ENCODE measurements around the gene ADIG.
"Not testable (repeated sequence)": the region's sequence is repeated elsewhere in the genome, so short reads cannot be mapped to it uniquely, and the experiment has no call there.

Gene ADIG

DNA sequence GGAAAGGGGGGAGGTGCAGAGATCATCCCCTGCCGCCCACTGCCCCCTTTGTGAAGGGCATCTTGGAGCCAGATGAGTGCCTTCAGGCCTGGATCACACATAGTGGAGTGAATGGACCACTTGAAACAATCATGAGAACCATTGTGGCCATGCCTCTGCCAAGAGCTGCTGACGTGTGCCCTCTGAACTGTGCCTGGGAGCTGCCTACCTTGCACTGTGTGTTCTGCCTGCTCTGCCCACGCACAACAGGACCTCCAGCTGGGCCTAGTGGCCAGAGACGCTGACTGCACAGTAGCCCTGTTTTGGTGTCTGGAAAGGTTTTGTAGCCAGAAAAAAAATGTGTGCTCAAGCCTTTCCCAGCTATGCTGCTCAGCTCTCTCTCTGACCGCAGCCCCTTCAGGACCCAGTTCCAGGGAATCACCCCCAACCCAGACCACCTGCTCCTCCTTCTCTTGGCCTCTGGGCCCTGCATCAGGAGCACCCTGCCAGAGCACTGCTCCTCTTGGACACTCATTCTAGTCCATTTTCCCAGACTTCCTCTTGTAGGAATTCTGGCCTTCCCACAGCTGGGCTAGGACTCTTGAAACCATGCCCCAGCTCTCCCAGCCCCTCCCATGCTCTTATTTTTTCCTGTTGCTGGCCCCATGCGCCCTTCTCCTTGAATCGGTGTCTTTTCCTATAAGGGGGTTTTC, 1.6 kb upstream of the ADIG start:
- DNase-seq, result no peak

DNA sequence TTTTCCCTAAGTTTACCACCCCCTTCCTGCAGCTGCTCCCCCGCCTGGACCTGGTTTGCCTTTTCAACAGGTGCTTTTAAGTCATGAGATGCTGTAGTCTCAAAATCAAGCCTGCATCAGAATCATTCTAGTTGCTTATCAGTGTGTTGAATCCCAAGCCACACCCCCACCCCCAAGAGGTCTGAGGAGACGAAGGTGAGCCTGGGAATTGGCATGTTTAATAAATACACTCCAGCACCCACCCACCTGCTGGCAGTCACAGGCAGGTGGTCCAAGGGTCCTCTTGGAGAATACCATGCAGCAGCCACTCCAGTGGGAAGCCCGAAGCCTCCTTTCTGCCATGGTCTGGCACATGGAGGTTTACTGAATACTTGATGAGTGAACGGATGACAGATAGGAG, 1.1 kb upstream of the ADIG start:
- no peak for DNase-seq

- DNase-seq, result no peak
Observed at GRCh38 chr20:38581830-38582358, 897 bp downstream of the ADIG start.

GRCh38 chr20:38583306-38583705, 2.3 kb downstream of the ADIG start:
- no peak for DNase-seq

DNA sequence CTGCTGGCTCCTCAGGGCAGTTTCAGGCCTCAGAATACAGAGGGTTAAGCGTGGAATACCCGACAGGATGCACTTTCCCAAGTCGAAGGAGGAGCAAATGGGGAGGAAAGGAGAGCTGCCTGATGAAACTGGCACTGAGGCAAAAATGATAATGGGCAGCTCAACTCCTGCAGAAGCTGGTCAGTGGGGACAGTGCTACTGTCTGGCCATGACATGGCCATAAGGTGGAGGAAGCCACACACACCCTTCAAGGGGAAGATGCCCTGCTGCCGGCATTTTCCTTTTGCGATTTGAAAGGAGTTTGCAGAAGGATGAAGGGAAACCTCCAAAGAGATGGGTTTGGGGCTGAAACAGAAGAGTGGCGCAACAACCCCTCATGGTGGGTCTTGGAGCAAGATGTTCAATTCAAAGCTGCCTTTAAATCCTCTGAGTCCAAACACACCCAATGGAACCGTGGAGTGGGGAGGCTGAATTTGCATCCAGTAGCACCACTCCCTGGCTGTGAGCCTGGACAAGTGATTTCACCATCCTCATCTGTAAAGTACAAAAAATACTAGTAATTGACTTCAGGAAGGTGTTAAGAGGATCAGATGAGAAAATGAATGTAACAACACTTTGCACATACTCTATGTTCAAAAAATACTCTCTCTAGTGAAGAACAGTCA, 3.2 kb downstream of the ADIG start:
- DNase-seq, result no peak

DNA sequence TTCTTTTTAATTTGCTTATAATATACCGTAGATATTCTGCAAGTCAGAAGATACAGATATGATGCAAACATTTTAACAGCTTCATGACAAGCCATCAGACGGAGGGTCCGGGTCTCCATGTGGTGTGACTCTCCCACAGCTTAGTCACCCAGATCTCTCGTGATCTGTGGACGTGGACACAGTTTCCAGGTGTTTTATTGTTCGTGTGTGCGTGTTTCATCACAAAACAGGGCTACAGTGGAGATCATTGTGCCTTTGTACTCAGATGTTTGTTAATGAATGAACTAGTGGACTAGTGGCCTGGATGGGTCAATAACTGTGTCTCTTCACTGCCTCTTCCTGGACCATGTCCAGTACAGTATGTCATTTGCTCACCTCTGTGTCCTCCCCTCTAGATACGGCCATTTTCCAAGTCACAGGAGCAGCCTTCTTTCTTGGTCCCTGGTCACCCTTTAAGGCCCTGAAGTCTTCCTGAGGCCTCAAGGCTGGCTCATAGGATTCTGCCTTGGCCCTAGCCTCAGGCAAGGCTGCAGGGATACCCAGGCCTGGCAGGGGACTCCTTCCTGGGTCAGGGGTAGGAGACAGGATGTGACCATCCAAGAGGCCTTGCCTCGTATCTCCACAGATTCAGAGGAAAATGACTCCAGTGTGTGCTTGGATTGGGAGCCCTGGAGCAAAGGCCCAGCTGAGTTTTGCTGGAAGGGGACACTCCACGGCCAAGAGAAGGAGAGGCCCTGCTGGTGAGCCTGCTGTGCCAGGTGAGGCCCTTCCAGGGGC, 4.6 kb downstream of the ADIG start:
- no peak for DNase-seq

- no peak for DNase-seq
Observed at GRCh38 chr20:38586181-38586525, 5.2 kb downstream of the ADIG start.

DNA sequence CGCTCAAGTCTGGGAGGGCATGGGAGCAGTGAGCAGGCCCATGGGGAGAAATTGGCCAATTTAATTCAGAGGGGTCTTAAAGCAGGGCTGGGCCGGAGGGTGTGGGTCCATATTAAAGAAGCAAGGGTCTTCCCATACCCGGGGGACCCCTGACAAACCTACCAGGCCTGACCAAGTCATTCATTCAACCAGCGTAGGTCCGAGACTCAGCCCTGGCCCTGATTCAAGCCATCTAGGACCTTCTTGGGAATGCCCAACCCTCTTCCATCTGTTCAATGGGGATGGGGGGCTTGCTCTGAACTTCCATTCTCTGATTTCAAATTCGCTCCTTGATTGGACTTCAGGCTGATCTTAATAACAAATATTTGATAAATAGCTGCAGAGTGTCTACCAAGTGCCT, 7.3 kb downstream of the ADIG start:
- no peak for DNase-seq

- DNase-seq, result no peak
Observed at GRCh38 chr20:38589351-38589750, 8.4 kb downstream of the ADIG start.

DNA sequence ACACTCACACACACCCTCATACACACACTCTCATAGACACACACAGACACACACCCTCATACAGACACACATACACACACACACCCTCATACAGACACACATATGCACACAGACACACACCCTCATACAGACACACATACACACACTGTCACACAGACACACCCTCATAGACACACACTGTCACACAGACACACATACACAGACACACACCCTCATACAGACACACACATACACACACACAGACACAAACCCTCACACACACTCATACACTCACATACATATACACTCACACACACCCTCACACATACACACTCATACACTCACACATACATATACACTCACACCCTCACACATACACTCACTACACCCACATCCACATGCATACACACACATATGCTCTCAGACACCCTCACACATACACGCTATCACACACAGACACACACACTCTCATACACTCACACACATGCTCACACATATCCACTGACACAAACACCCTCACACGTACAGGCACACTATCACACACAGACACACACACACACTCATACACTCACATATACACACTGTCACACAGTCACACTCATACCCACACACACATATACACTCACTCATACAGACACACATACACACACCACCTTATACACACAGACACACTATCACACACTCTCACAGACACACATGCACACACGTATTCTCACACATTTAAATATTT, 9.1 kb downstream of the ADIG start:
- no peak for DNase-seq

DNA sequence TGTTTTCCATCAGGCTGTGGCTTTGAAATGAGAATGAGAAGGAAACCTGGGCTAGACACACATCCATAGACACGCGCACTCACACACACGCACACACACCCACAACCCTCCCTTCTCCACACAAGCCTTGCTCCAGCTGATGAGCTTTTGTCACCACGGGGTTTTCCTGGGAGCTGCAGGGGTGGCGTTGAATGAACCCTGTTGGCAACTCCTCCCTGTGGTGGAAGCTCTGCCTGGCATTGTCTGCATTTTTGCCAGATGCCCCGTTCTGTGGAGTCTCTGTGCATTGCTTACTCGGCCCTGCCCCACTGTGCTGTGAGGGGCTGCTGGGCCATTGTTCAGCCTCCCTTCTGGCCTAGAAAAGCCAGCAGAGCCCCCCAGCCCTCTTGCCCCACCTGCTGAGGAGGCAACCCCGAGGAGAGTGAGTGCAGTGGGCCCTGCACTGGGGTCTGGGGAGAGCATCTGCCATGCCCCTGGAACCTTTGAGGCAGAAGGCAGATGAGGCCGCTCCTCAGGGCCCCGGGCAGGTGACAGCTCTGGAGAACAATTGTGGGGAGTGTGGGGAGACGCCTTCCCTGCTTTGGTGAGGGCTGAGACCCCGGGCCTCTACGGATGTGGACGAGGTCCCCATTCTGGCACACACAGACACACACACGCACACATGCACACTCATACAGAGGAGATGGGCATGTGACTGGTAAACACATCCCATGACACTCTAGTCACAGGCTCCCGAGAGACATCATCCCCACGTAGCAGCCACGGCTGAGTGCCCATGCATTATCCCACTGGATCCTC, 9.9 kb downstream of the ADIG start:
- no peak for DNase-seq

DNA sequence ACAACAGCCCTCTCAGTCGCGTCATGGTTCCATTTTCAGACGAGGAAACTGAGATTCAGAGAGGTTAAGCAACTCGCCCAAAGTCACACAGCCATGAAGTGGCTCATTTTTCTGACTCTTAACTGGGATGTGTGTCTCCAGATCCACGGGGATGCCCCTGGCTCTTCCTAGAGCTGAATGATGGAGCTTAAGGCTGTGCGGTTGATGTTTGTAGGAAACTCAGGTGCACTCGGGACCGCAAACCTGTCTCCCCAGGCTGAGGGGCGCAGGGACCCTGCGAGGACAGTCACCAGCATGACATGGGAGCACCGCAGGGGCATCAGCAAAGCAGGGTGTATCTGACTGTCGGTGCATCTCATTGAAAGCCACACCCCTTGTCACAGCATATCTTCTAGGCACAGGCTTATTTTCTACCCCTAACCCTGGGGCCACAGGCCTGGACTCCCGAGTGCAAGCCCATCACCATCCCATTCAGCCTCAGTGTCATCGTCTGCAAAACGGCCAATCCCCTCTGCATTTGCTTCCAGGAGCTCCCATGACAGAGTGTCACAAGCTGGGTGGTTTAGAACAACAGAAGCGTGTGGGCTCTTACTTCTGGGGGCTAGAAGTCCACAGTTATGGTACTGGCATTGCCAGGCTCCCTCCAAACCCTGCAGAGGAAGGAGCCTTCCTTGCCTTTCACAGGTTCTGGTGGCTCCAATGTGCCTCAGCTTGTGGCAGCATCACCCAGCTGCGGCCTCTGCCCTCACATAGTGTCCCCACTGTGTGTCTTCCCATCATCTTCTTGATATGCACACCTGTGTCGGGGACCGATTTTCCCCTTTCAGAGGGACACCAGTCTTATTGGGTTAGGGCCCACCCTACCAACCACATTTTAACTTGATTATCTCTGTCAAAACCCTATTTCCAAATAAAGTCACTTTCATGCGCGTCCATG, 10.7 kb downstream of the ADIG start:
- no peak for DNase-seq

DNA sequence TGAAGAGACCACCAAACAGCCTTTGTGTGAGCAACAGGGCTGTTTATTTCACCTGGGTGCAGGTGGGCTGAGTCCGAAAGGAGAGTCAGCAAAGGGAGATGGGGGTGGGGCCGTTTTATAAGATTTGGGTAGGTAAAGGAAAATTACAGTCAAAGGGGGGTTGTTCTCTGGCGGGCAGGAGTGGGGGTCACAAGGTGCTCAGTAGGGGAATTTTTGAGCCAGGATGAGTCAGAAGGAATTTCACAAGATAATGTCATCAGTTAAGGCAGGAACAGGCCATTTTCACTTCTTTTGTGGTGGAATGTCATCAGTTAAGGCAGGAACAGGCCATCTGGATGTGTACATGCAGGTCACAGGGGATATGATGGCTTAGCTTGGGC, 11.4 kb downstream of the ADIG start:
- not testable (repeated sequence) for DNase-seq

DNA sequence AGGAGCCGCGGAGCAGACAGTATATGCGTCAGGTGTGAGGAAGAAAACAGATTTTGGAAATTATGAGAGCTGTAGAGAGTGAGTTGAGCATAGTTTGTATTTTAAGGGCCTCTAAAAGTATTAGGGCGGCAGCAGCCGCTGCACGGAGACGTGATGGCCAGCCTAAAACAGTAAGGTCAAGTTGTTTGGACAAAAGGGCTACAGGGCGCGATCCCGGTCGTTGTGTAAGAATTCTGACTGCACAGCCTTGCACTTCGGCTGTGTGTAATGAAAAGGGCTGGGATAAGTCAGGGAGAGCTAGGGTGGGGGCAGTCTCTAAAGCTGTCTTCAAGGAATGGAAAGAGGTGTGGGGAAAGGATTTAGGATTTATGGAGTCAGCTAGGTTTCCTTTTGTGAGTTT, 13.3 kb downstream of the ADIG start:
- not testable (repeated sequence) for DNase-seq

DNA sequence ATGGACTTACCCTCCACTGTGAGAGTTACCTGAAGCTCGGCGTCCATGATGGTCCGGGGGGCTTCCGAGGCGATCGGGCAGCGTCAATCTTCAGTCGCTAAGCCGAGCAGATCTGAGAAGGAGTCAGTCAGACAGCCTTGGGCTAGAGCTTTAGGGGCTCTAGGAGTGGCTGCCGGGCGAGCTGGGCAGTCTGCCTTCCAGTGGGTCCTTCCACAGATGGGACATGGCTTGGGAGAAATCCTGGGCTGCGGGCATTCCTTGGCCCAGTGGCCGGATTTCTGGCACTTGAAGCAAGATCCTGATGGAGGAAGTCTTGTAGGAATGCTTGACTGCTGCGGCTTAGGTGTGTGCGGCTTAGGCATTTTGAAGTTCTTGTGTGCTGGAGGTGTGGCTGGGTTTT, 14.9 kb downstream of the ADIG start:
- not testable (repeated sequence) for DNase-seq

DNA sequence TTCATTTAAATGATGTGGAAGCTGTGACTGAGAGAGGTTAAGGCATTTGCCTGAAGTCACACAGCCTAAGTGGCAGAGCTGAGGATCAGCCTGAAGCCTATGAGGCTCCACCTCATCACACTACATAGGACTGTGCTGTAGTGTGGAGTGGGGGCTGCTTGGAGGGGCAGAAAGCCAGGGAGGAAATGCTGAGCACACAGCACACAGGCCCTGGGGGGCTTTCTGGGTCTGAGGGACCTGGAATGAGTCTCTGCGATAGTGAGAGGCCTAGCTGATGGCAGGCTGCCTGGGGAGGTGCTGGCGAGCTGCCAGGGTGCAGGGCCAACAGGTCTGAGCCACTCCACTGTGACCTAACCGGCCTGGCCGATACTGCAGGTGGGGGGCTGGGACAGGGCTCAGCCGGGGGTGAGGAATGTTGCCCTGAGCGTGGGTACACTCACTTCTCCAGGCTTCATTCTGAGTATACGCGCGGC, 18.4 kb downstream of the ADIG start:
- no peak for DNase-seq

- no peak for DNase-seq
Observed at GRCh38 chr20:38600057-38600456, 19.1 kb downstream of the ADIG start.

GRCh38 chr20:38601216-38602184, 20.5 kb downstream of the ADIG start, which contains the start of gene ARHGAP40:
Gene ARHGAP40 (plus strand): TSS chr20:38601809.
- no peak for DNase-seq

DNA sequence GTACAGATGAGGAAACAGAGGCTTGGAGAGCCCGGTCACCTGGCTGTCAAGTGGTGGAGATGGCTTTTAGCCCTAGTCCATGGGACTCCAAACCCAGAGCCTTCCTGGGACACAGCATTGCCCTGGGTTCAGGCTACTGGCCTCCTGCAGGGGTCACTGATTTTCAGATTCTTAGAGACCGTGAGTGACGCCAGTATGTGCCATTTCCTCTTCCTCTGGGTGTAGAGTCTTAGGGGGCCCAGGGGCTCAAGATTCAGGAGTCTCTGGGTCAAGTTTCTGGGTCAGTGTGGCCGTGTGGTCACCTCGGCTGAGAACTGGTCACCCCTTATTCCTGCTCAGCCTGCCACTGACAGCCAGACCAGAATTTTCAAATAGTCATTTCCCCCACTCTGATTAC, 21.2 kb downstream of the ADIG start:
- DNase-seq, result no peak

GRCh38 chr20:38603286-38603685, 22.3 kb downstream of the ADIG start:
- DNase-seq, result no peak

Data from NCI-H187 treated with DMSO at 0.1 percent for 48 hours (cell line).